A204.1 (cell line): ENCODE measurements around the gene EPHB3.

Source experiments
- FAIRE-seq: peaks from 2 replicates; lab custom pipeline; 2012; peaks lifted over from hg19 to GRCh38; lab: Jason Lieb, UNC

EPHB3 gene

GRCh38 chr3:184543843-184544512 lies 17.6 kb upstream of the EPHB3 start:
- no peak for FAIRE-seq

- FAIRE-seq = no peak
These were observed 17.1 kb upstream of the EPHB3 start for GRCh38 chr3:184544513-184544861.

GRCh38 chr3:184545769-184546168 lies 15.8 kb upstream of the EPHB3 start:
- no peak for FAIRE-seq

- FAIRE-seq = no peak
These were observed 15.3 kb upstream of the EPHB3 start for GRCh38 chr3:184546252-184546651.

GRCh38 chr3:184549796-184550577 lies 11.6 kb upstream of the EPHB3 start:
- FAIRE-seq = no peak

GRCh38 chr3:184551103-184551502 lies 10.5 kb upstream of the EPHB3 start:
- no peak for FAIRE-seq

GRCh38 chr3:184551614-184552256 lies 9.8 kb upstream of the EPHB3 start:
- FAIRE-seq = no peak

GRCh38 chr3:184552296-184552695 lies 9.3 kb upstream of the EPHB3 start:
- FAIRE-seq = no peak

- FAIRE-seq = no peak
These were observed 8.7 kb upstream of the EPHB3 start for GRCh38 chr3:184552863-184553262.

GRCh38 chr3:184553385-184553784 lies 8.2 kb upstream of the EPHB3 start:
- no peak for FAIRE-seq

GRCh38 chr3:184554461-184554860 lies 7.1 kb upstream of the EPHB3 start:
- no peak for FAIRE-seq

GRCh38 chr3:184556582-184557347 lies 4.8 kb upstream of the EPHB3 start:
- no peak for FAIRE-seq

- FAIRE-seq = no peak
These were observed 4.1 kb upstream of the EPHB3 start for GRCh38 chr3:184557348-184557950.

- no peak for FAIRE-seq
These were observed 2.9 kb upstream of the EPHB3 start for GRCh38 chr3:184558726-184559125.

- no peak for FAIRE-seq
These were observed 2.2 kb upstream of the EPHB3 start for GRCh38 chr3:184559336-184559735.

- no peak for FAIRE-seq
These were observed 1.1 kb upstream of the EPHB3 start for GRCh38 chr3:184560531-184560930.

- no peak for FAIRE-seq
These were observed 610 bp downstream of the EPHB3 start for GRCh38 chr3:184561913-184562877.

- FAIRE-seq = no peak
These were observed 1.4 kb downstream of the EPHB3 start for GRCh38 chr3:184562878-184563560.

GRCh38 chr3:184563561-184563925 lies 2.0 kb downstream of the EPHB3 start:
- no peak for FAIRE-seq

GRCh38 chr3:184563941-184564684 lies 2.5 kb downstream of the EPHB3 start:
- no peak for FAIRE-seq
